T-helper 17 cell (primary cell): ENCODE data around the gene AP1S1. TPM values are rescaled to one million over a fixed set of nuclear protein-coding genes. Genes with fewer than 3 reads are reported as not detected.

Experiments used
- ATAC-seq: fragments of 150-1000 bp; cut with Tn5 transposase; 2 replicates; pipeline ENCODE4 v1.10.0; 2021; ENCODE audit warnings: mild to moderate bottlenecking, moderate library complexity
- DNase-seq, 3 donors: peaks; one replicate each; pipeline versions ENCODE4 v3.0.0 to v3.0.0-alpha.2; 2020 to 2021
- H3K9me3 ChIP-seq: one replicate; pipeline ENCODE4 v1.7.0; 2013; ENCODE audit warnings: low read length, mild to moderate bottlenecking; ENCODE audit not compliant: control insufficient read depth, poor library complexity, severe bottlenecking
- H3K27ac Mint-ChIP-seq: one replicate; pipeline ENCODE4 v1.8.0; 2022; ENCODE audit warnings: mild to moderate bottlenecking, moderate library complexity, mixed read lengths
- H3K27me3 Mint-ChIP-seq: one replicate; pipeline ENCODE4 v1.8.0; 2022; ENCODE audit warnings: mixed read lengths
- H3K36me3 Mint-ChIP-seq: one replicate; pipeline ENCODE4 v1.8.0; 2022; ENCODE audit warnings: low read depth, mixed read lengths
- H3K4me1 Mint-ChIP-seq: one replicate; pipeline ENCODE4 v1.8.0; 2022; ENCODE audit warnings: mild to moderate bottlenecking, mixed read lengths
- H3K4me3 Mint-ChIP-seq: one replicate; pipeline ENCODE4 v1.8.0; 2022; ENCODE audit warnings: mild to moderate bottlenecking, moderate library complexity, mixed read lengths
- total RNA-seq, 4 donors: library from RNA in 2 of 4; stranded (reverse) in 2 of 4; gene quantifications; one replicate each; pipeline ENCODE4 v1.2.3 and lab custom pipeline; 2022 to 2026

Gene AP1S1
- total RNA-seq, 2 donors from 2014 or later: 9.7 to 11.7 TPM

GRCh38 chr7:101172854-101173751 is 18.8 kb downstream of the AP1S1 start:
- Mint-ChIP-seq H3K36me3 (peaks cover 17% of the 10 kb centered on the region), H3K27ac (peak overlapping the region; percentile 82), H3K4me3 (peak overlapping the region; percentile 82), H3K4me1 (peaks cover 43% of the 10 kb centered on the region), H3K27me3 (peaks cover 88% of the 10 kb centered on the region)
- no peaks in the 10 kb centered on the region for H3K9me3 ChIP-seq
- no peak for ATAC-seq
- DNase-seq: no peak

GRCh38 chr7:101173752-101174244 is 19.5 kb downstream of the AP1S1 start:
- Mint-ChIP-seq H3K4me3 (peak overlapping the region; percentile 82), H3K27me3 (peaks cover 84% of the 10 kb centered on the region), H3K36me3 (peaks cover 13% of the 10 kb centered on the region), H3K4me1 (peaks cover 39% of the 10 kb centered on the region), H3K27ac (peak overlapping the region; percentile 82)
- ATAC-seq (peak; percentile 56), DNase-seq (peak; percentile 35 to 51 (median 49))
- no peaks in the 10 kb centered on the region for H3K9me3 ChIP-seq

- Mint-ChIP-seq H3K27ac (peak overlapping the region; percentile 82), H3K4me3 (peak overlapping the region; percentile 67), H3K36me3 (peaks cover 10% of the 10 kb centered on the region), H3K27me3 (peaks cover 82% of the 10 kb centered on the region), H3K4me1 (peaks cover 38% of the 10 kb centered on the region)
- H3K9me3 ChIP-seq: no peaks in the 10 kb centered on the region
- ATAC-seq (no peak), DNase-seq (no peak)
Measured at GRCh38 chr7:101174322-101174854, 20.1 kb downstream of the AP1S1 start.

- H3K27me3 Mint-ChIP-seq: peaks cover 75% of the 10 kb centered on the region
- peak overlapping the region; percentile 21 for H3K4me3 Mint-ChIP-seq
- ATAC-seq: no peak
- peaks cover 28% of the 10 kb centered on the region for H3K4me1 Mint-ChIP-seq
- no peak overlapping the region for H3K27ac Mint-ChIP-seq
- peaks cover 11% of the 10 kb centered on the region for H3K36me3 Mint-ChIP-seq
- no peak for DNase-seq
- H3K9me3 ChIP-seq: no peaks in the 10 kb centered on the region
Measured at GRCh38 chr7:101175664-101176063, 21.4 kb downstream of the AP1S1 start.

- Mint-ChIP-seq H3K36me3 (peaks cover 12% of the 10 kb centered on the region), H3K4me1 (peaks cover 15% of the 10 kb centered on the region), H3K27ac (no peak overlapping the region), H3K4me3 (no peak overlapping the region), H3K27me3 (peaks cover 74% of the 10 kb centered on the region)
- ATAC-seq (no peak), DNase-seq (no peak)
- no peaks in the 10 kb centered on the region for H3K9me3 ChIP-seq
Measured at GRCh38 chr7:101177644-101178043, 23.4 kb downstream of the AP1S1 start.

GRCh38 chr7:101179117-101179516 is 24.8 kb downstream of the AP1S1 start:
- DNase-seq (no peak), ATAC-seq (no peak)
- Mint-ChIP-seq H3K4me1 (peaks cover 10% of the 10 kb centered on the region), H3K4me3 (peak overlapping the region; percentile 77), H3K36me3 (peaks cover 9% of the 10 kb centered on the region), H3K27ac (no peak overlapping the region), H3K27me3 (peaks cover 66% of the 10 kb centered on the region)
- H3K9me3 ChIP-seq: no peaks in the 10 kb centered on the region

GRCh38 chr7:101179713-101180112 is 25.4 kb downstream of the AP1S1 start:
- H3K4me3 Mint-ChIP-seq: peak overlapping the region; percentile 77
- H3K4me1 Mint-ChIP-seq: peaks cover 6% of the 10 kb centered on the region
- DNase-seq (no peak), ATAC-seq (no peak)
- peaks cover 9% of the 10 kb centered on the region for H3K36me3 Mint-ChIP-seq
- H3K9me3 ChIP-seq: no peaks in the 10 kb centered on the region
- no peak overlapping the region for H3K27ac Mint-ChIP-seq
- H3K27me3 Mint-ChIP-seq: peaks cover 65% of the 10 kb centered on the region

GRCh38 chr7:101180130-101180755 is 26.0 kb downstream of the AP1S1 start, which contains the start of gene NAT16:
Gene NAT16, minus strand, starts transcription at chr7:101180293. Its CDS starts 5,486 bp downstream, at chr7:101174807.
- peaks cover 66% of the 10 kb centered on the region for H3K27me3 Mint-ChIP-seq
- H3K4me3 Mint-ChIP-seq: peak within 1 kb of the TSS; percentile 77
- no peaks in the 10 kb centered on the region for H3K9me3 ChIP-seq
- no peak for DNase-seq
- H3K27ac Mint-ChIP-seq: no peak within 1 kb of the TSS
- ATAC-seq: no peak
- H3K4me1 Mint-ChIP-seq: peaks cover 4% of the 10 kb centered on the region
- peaks cover 10% of the 10 kb centered on the region for H3K36me3 Mint-ChIP-seq

GRCh38 chr7:101185258-101185839 is 31.1 kb downstream of the AP1S1 start:
- H3K27ac Mint-ChIP-seq: no peak overlapping the region
- H3K4me1 Mint-ChIP-seq: peaks cover 2% of the 10 kb centered on the region
- H3K4me3 Mint-ChIP-seq: no peak overlapping the region
- DNase-seq: no peak
- no peak for ATAC-seq
- H3K9me3 ChIP-seq: no peaks in the 10 kb centered on the region
- peaks cover 8% of the 10 kb centered on the region for H3K36me3 Mint-ChIP-seq
- peaks cover 42% of the 10 kb centered on the region for H3K27me3 Mint-ChIP-seq

GRCh38 chr7:101186194-101186593 is 31.9 kb downstream of the AP1S1 start:
- H3K4me1 Mint-ChIP-seq: peaks cover 2% of the 10 kb centered on the region
- H3K9me3 ChIP-seq: no peaks in the 10 kb centered on the region
- peaks cover 34% of the 10 kb centered on the region for H3K27me3 Mint-ChIP-seq
- DNase-seq (no peak), ATAC-seq (no peak)
- H3K4me3 Mint-ChIP-seq: no peak overlapping the region
- H3K36me3 Mint-ChIP-seq: peaks cover 4% of the 10 kb centered on the region
- H3K27ac Mint-ChIP-seq: no peak overlapping the region

- DNase-seq (no peak), ATAC-seq (no peak)
- peaks cover 3% of the 10 kb centered on the region for H3K36me3 Mint-ChIP-seq
- peaks cover 31% of the 10 kb centered on the region for H3K27me3 Mint-ChIP-seq
- H3K27ac Mint-ChIP-seq: no peak overlapping the region
- H3K9me3 ChIP-seq: no peaks in the 10 kb centered on the region
- H3K4me3 Mint-ChIP-seq: no peak overlapping the region
- peaks cover 2% of the 10 kb centered on the region for H3K4me1 Mint-ChIP-seq
Measured at GRCh38 chr7:101186844-101187428, 32.7 kb downstream of the AP1S1 start.

GRCh38 chr7:101189109-101189508 is 34.8 kb downstream of the AP1S1 start:
- Mint-ChIP-seq H3K4me3 (no peak overlapping the region), H3K36me3 (peaks cover 2% of the 10 kb centered on the region), H3K27ac (no peak overlapping the region), H3K4me1 (peaks cover 2% of the 10 kb centered on the region), H3K27me3 (peaks cover 22% of the 10 kb centered on the region)
- no peak for DNase-seq
- no peaks in the 10 kb centered on the region for H3K9me3 ChIP-seq
- ATAC-seq: no peak
